NCI-H226 (cell line): ENCODE data around the gene FGF14.
A peak's percentile ranks its signal among the peaks of the same experiment; 100 is the strongest.
"Not testable (repeated sequence)": the region's sequence is repeated elsewhere in the genome, so short reads cannot be mapped to it uniquely, and the experiment has no call there.

Source experiments
- DNase-seq: peaks from one replicate; pipeline ENCODE4 v3.0.0-alpha.2; 2015

The FGF14 gene

DNA sequence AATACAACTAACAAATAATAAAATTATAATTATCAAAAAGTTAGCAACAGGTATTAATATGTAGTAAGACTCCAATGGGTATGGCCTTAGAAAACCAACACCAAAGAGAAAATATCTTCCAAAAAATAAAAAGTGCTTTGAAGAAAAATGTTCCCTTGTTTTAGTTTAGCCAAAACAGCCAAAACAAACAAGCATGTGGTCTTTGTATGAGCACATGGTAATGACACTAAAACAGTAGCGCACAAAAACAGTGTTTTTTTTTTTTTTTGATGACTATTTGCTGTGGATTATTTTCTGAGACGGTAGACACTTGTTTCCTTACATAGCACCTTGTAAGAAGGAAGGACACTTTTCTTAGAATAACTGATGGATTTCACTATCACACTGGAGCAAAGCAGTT, 490.1 kb downstream of the FGF14 start:
- no peak for DNase-seq

DNA sequence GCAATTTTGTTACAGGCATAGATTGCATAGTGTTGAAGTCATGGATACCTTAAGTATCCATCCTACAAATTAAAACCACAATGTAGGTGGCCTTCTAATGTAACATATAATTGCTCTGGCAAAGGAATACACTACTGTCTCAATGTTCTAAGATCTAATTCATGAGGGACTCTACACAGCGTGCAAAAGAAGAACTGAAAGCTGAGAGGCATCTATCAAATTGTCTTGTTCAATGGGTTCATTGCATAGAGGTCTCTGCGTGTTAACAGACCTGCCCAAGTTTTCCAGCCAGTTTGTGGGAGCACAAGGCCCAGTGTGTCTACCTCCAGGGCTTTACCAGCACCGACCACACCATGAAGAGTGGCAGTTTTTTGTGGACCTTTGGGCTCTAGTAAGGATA, 498.0 kb downstream of the FGF14 start:
- no peak for DNase-seq

DNA sequence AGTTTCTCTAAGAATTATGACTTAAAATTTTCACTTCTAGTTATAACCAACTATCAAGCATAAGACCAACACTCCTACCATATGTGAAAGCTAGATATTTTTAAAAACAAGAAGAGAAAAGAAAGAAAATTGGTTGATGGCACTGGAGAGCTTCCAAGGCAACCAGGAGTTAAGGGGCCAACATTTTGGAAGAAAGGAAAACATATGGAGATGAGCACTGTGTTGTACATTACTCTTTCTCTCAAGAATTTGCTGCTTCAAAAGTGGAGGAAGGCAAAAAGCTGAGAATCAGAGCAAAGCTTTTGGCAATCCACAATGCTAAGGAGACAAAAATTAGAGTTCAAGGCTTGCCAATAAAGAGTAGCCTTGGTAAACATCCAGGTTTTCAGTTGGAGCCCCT, 503.2 kb downstream of the FGF14 start:
- no peak for DNase-seq

DNA sequence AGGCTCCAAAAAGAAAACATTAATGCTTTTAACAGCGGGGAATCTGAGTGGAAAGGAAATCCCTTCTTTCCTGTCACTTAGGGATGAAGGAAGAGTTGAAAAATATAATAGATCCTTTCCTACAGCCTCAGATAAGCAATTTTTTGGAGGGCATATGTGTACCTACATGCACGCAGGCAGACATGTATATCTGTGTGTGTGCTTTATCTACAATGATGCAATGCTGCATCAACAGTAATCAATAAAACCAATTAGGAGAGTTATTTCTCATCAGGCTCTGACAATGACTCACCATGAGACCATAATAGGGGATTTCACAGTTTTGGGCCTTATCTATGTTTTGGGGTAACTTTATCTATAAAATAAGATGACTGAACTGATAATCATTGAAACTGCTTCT, 505.3 kb downstream of the FGF14 start:
- no peak for DNase-seq

DNA sequence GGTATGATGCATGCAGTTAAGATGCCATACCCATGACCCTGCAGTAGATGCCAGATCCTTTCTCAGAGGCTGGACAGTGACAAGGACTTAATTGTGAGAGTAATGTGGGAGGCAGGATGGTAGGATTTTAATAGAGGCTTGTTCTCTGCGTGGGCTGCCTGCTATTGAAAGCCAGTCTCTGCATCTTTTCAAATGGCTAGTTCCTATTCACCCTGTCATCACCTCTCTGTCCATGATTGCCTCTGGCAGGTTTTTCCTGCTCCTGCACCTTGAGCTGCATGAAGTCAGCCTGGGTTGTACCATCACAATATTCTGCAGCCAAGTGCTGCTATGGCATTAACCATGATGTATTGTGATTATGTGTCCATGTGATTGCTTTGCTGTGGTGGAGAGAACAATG, 508.8 kb downstream of the FGF14 start:
- DNase-seq = no peak

DNA sequence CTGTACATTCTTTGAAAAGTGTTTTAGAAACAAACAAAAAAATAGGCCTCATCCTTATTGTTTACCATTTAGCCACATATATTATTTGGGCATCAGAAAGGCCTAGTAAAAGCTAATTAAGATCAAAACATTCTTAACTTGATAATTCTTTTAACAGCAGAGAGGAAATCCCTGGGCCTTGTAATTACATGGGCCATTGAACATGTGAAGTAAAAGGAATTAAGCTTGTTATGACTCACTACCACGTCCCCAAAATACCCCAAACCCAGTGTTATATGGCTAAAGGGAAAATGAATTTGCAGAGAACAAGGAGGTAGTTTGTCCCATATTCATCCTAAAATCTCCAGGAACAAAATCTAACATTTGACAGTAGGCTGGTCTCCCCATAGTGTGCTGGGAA, 509.6 kb downstream of the FGF14 start:
- no peak for DNase-seq

DNA sequence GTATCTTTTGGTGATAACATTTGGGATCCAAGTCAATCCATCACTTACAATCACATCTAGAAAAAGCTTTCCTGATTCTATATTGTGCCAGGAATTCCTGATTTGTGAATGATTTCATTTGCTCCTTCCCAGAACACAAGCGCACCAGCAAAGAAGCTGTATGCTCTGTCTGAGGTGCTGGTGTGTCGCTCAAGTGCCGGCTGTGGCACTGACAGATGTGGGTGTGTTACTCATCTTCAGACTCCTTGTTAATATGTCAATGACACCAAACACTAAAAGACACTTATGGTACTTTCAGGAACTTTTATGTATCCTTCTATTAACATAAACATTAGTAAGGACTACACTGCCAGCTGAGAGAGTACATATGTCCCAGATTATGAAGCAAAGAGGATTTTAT, 520.3 kb downstream of the FGF14 start:
- no peak for DNase-seq

DNA sequence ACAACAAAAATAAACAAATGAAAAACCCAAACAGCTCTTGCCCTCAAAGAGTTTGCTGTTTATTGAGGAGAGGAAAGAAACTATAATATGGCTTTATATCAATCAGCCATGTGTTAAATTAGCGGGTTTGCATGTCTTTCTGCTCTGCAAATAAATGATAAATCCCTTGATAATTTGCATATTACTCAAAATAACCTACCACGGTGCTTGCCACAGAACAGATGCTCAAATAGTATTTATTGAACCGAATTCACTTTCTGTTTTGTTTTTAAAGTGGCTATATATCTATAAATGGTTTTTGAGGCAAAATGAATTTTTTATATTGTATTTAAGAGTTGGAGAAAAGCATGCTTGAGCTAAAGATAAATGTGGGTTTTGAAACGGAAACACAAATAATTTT, 521.3 kb downstream of the FGF14 start:
- no peak for DNase-seq

DNA sequence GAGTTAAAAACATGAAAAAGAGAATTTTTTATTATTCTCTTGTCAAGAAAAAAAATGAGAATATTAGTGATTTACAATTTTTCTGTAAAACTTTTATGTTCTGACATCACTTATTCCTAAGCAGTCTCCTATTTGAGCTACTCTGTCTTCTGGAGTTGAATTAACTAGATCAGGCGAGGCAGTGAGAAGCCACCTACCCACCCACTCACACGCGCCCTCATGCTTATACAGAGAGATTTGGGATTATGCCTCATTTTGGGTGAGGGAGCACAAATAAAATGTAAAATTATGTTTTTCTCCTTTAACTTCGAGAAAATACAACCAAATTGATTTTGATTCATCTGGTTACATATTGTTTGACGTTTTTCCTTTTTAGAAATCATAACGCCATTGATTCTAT, 524.9 kb downstream of the FGF14 start:
- no peak for DNase-seq

DNA sequence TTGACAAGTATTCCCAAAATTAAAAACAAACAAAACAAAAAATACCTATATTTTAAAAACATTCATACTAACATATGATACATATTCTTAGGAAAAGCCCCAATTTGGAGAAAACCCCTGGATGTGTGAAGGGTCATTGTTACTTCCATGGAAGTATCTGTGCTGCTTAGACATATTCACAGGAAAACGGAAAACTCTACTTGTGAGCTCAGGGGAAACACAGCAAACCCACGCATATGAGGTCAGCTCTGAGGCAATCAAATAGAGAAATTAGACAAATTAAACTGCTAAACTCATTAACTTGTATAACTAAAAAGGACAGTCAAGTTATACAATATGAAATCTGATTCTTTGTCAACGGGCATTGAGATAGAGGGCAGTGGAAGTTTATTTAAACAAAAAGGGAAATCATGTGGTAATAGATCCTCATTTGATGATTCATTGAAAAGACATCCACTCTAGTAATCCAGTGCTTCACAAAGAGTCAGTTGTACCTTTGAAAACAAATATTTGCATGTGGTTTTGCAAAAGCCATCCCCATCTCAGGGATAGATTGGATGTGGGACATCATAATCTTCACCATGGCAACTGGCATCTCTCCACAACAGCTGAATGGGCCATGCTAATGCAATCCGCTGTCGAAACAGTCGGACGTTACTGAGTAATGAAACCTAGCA, 526.0 kb downstream of the FGF14 start:
- DNase-seq = peak; percentile 11

DNA sequence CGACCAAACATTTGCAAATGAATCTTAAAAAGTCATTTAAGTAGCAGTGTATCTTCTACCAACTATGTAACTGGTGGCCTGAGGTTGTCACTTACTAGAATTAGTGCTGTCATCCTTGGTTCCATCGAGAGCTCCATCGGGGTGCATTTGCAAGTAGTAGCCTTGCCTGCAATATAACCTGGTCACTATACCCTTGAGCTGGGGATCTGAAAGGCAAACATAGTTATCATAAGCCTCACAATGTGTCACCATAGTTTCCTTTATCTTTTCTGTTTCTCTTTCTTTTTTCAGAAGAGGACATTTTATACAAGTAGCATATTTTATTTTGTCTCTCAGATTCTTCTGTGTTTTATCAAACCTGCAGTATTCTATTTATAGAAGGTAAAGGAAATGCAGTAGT, 526.8 kb downstream of the FGF14 start:
- no peak for DNase-seq

DNA sequence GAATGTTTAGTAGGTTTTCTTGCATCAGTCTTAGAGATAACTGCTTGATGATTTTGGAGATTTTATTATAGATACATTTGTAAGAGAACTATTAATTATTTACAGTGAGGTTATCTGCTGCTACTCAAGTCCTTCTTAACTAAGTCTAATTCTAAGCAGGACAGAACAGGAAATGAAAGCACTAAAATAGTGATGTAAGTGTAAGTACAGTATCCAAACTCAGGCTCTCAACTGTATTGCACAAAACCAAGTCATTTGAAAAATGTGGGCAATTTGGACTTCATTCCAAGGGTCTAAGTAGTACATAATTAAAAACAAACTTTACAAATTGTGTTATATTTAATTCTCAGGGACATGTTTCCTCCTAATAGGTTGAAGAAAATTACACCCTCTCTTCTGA, 532.3 kb downstream of the FGF14 start:
- no peak for DNase-seq

DNA sequence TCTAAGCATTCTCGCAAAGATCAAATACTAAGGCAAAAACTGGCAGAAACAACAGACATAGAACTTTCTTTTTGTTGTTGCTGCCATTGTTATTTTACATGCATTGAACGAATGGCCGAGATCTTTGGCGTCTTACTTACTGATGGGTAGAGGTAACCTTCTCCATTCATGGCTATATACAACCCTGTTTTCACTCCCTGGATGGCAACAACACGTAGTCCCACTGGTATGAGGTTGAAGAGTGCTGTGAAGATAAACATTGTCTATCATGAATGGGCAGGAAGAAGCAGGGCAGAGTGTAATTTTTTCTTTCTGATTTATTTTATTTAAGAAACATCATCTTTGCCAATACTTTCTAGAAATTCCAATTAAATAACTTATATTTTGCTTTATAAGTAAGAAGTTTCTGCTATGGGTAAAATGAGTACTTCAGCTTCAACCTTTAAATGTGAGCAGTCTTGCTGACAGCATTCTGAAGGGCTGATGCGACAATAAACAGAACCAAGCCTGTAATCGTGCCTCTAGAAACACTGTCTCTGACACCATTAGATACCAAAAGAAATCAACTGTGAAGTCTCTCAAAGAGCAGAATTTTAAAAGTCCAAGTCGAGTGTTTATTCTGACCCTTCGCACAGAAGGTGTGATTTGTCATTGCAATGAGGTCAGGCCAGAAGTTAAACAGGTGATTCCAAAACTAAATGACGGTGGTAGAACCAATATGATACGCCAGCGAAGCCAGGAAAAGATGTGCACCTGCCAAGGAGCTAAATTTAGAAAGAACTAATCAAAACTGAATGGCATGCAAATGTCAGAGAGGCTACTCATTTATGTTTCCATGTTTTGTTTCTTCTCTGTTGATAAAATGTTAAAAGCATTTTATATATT, 533.0 kb downstream of the FGF14 start:
- no peak for DNase-seq

DNA sequence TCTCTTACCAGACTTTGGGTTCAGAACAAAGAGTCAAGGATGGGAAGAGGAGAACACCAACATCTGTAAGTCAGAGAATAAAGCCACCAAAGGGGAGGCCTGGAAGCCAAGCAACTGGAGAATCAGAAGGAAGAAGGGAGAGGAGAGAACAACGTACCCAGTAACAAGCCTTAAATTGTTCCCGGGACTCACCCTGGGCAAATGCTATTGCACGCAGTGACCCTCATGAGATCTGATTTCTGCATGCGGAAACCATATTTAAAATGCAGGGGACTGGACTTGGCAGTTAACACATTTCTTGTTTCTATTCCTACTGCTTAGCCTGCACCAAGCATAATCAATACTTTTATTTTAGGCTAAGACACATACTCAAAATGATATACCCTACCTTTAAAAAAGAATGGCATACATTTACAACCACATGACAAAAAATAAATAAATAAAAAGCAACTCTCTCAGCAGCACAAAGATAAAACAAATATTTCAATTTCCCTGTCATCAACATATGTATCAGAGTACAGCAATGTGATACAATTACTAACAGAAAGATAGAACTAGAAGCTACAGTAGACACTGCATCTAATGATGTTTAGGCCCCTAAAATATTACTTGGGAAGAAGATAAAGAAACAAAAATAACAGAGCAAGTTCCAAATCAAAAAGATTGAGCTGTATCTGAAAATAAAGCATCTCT, 534.8 kb downstream of the FGF14 start:
- no peak for DNase-seq

DNA sequence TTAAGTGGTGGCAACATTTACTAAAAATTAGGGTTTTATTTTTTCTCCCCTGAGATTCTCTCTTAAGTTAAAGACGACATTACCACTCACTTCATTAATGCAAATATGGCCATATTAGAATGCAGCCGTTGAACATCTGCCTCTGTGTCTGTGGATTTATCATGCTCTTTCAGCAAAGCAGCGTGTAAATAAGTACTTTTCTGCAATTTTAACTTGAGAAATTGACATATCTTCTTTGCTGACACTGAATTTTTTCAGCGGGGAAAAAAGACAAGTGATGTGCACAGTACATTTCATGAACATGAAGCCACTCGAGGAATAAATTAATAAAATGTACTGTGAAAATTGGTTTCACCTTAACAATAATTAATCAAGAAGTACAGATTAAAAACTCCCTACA, 543.0 kb downstream of the FGF14 start:
- DNase-seq = no peak

DNA sequence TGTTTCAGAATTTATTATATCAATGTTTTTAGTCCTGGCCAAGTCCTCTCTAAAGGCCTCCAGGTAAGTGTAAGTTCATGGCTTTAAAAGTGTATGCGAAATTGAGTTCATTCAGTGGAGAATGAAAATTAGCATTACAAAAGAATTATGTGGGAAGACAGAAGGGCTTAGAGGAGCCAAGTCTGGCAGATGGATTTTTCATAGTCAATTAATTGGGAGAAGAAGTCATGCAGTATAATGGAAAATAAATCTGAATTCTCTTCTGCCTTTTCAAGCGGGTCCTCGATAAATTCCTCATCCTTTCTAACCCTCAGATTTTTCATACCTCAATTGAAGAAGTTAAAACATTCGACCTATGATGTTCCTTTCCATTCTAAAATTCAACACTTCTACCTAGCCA, 555.1 kb downstream of the FGF14 start:
- DNase-seq = no peak

DNA sequence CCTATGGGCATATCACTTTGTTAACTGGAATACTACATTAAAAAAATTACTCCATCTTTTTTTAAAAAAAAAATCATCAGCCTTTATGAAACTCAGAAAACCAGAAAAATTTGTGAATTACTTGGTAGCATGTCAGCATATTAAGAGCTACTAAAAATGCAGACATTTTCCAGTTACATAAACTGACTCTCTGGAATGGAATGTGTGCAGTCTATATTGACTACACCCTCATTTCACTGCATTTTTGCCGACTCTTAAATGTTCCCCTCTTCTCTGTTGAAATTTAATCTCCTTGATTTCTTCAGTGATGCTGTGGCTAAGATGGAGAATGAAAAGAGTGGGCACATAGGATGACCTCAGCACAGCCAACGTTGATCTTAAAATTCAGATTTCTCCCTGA, 555.6 kb downstream of the FGF14 start:
- DNase-seq = no peak

DNA sequence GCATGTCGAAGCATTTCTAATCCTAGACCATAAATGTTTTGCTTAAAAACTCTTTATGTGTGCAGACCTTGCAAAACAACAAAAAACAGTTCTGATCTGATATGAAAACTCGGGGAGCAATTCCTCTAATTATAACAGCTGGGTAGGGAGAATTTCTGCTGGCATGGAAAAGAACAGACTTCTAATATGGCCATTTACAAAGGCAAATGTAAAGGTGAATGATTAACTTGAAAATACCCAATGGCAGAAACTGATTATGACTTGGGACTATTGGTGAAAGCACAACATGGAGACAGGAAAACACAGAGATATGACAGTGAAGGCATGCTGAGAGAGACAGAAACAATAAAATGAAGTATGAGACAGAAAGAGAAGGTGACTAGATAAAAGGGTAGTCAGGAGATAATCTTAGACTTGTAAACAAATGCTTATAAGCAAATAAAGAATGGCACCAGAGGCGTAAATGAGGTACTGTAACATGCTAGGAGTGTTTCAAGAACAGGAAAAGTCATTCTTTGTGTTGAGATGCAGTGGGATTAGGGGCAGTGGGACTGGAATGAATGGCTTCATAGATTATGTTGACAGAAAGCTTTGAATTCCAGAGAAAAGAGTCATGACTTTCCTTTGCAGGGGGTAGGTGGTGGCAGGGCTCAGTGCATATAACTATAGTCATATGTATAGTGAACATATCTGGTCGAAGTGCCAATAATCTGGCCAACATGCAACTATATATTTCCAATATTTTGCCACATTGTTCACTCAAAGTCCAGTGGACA, 556.4 kb downstream of the FGF14 start:
- no peak for DNase-seq

DNA sequence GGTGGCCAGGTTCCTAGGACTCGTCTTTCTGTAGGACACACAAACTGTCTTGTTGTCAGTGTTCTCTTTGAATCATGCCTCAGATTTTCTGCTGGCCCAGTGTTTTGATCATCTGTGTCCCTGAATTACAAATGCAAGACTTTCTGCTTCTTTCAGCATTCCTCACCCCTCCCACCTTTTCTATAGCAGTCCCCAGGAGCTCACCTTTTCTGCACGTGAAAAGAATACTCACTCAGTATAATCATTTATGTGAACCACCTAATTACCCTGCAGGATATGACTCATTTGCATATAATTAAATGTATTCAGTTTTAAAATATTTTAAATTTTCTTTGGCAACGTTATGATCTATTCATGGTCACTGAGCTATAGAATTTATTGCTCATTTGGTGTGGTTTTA, 560.1 kb downstream of the FGF14 start:
- no peak for DNase-seq

DNA sequence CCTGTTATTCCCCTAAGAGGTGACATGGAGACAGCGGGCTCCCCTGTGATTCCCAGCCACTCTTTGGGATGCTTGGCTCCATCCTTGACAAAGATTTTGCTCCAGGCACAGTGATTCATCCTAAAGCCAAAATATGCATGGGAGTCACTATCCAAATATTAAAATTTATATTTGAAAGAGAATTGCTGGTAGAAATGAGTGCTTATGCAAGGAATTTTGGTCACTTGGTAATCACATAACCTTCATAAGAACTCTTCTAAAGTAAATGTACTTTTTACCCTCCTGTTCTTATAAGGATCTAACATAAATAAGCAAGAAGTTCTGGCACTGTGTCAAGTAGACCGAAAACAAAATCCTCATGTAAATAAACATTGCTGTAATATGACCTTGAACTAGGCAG, 563.5 kb downstream of the FGF14 start:
- DNase-seq = no peak

DNA sequence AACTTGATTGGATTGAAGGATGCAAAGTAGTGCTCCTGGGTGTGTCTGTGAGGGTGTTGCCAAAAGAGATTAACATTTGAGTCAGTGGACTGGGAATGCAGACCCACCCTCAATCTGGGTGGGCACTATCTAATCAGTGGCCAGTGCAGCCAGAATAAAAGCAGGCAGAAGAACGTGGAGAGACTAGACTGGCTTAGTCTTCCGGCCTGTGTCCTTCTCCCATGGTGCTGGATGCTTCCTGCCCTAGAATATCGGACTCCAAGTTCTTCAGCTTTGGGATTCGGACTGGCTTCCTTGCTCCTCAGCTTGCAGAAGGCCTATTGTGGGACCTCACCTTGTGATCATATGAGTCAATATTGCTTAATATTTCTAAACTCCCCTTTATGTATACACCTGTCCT, 564.1 kb downstream of the FGF14 start:
- not testable (repeated sequence) for DNase-seq

DNA sequence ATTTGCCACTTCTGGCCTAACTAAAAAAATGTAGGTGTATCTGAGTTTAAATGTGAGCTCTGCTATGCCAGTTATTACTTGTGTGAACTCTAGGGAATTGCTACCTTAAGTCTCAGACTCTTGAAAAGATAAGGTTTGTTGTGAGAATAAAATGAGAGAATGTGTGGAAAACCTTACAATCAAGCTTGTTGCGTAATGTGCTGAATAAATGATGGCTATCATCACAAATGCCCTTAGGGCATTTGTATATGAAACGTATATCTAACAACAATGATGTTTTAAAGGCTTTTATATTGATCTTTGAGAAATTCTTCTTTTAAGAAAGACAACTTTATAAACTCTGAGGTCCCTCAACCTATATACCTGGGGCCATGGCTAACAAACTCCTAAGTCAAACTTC, 564.6 kb downstream of the FGF14 start:
- DNase-seq = no peak

DNA sequence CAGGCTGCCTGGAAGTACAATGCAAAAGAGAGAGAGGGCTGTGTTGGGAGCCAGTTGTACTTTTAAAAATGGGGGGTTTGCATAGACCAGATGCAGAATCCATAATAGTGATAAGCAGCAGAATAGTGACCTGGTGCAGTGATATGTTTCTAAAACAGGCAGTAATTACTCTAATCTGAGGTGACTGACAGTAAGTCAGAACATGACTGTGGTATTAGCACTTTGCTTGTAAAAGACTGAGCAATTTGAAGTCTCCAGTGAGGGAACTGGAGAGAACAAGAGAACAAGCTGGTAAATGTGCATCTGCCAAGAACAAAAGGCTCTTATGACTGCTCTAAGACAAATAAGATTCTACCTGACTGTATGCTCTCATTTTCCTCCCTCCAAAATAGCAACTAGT, 565.9 kb downstream of the FGF14 start:
- no peak for DNase-seq
